GM06990 (cell line): ENCODE data around the gene LDLR.
"Not testable (repeated sequence)": the region's sequence is repeated elsewhere in the genome, so short reads cannot be mapped to it uniquely, and the experiment has no call there.

Source experiments
- DNase-seq: peaks from one replicate; pipeline ENCODE4 v3.0.0-alpha.2; 2011; ENCODE audit not compliant: insufficient read length; ENCODE audit errors: extremely low read depth
- H3K27me3 ChIP-seq: replicated peaks from 2 replicates; pipeline ENCODE4 v1.6.0; 2011; ENCODE audit warnings: low read length; ENCODE audit not compliant: control insufficient read depth, insufficient read depth
- H3K36me3 ChIP-seq: 2 replicates; pipeline ENCODE4 v1.5.1; 2011; ENCODE audit warnings: low read length; ENCODE audit not compliant: control insufficient read depth, insufficient read depth
- H3K4me3 ChIP-seq: replicated peaks from 2 replicates; pipeline ENCODE4 v1.5.1; 2011; ENCODE audit warnings: low read depth, mild to moderate bottlenecking, control low read depth, low read length
- CTCF ChIP-seq: IDR thresholded peaks from 2 replicates; pipeline ENCODE4 v1.5.1; 2011; ENCODE audit warnings: low read length, control low read depth, mild to moderate bottlenecking, inconsistent platforms; ENCODE audit not compliant: insufficient read depth, poor library complexity, severe bottlenecking

LDLR gene

GRCh38 chr19:11123114-11123513 is 33.9 kb downstream of the LDLR start:
- TF ChIP-seq CTCF, result no peak
- DNase-seq, result no peak
- Histone ChIP-seq H3K36me3 (peaks cover 33% of the 10 kb centered on the region), H3K4me3 (no peak overlapping the region), H3K27me3 (no peaks in the 10 kb centered on the region)

- not testable (repeated sequence) for H3K4me3 ChIP-seq, DNase-seq, H3K27me3 ChIP-seq
- peaks cover 29% of the 10 kb centered on the region for H3K36me3 ChIP-seq
Measured at GRCh38 chr19:11124157-11124556, 34.9 kb downstream of the LDLR start.

- H3K27me3 ChIP-seq, result no peaks in the 10 kb centered on the region
Measured at GRCh38 chr19:11125994-11126685, 36.9 kb downstream of the LDLR start.

GRCh38 chr19:11127905-11128304 is 38.6 kb downstream of the LDLR start:
- Histone ChIP-seq H3K36me3 (peaks cover 36% of the 10 kb centered on the region), H3K4me3 (no peak overlapping the region), H3K27me3 (no peaks in the 10 kb centered on the region)
- DNase-seq, result no peak
- TF ChIP-seq CTCF, result no peak

More at GRCh38 chr19:11125994-11126685, 36.9 kb downstream of the LDLR start:
- Histone ChIP-seq H3K4me3 (no peak overlapping the region), H3K36me3 (peaks cover 29% of the 10 kb centered on the region)
- peak; percentile 85 for TF ChIP-seq CTCF
- no peak for DNase-seq

GRCh38 chr19:11130824-11131455 is 41.7 kb downstream of the LDLR start:
- DNase-seq, result peak; percentile 59
- no peaks in the 10 kb centered on the region for H3K27me3 ChIP-seq
- TF ChIP-seq CTCF, result peak; percentile 91
- H3K4me3 ChIP-seq, result no peak overlapping the region
- H3K36me3 ChIP-seq, result peaks cover 28% of the 10 kb centered on the region

GRCh38 chr19:11131471-11131870 is 42.2 kb downstream of the LDLR start:
- TF ChIP-seq CTCF, result no peak
- peaks cover 26% of the 10 kb centered on the region for H3K36me3 ChIP-seq
- H3K27me3 ChIP-seq, result no peaks in the 10 kb centered on the region
- H3K4me3 ChIP-seq, result no peak overlapping the region
- DNase-seq, result no peak
